ENCODE data around the gene SLC6A16.
"Not testable (repeated sequence)": the region's sequence is repeated elsewhere in the genome, so short reads cannot be mapped to it uniquely, and the experiment has no call there.

The SLC6A16 gene

GRCh38 chr19:49331616-49332055, 6.6 kb upstream of the SLC6A16 start:
- TF ChIP-seq SPI1 (IDR thresholded peaks at IDR 0.05; ENCODE audit: low read depth, low read length) (no peak), POLR2AphosphoS5 (IDR thresholded peaks at IDR 0.05; ENCODE audit: low read depth, low read length) (no peak), TAF1 (IDR thresholded peaks at IDR 0.05; ENCODE audit: low read depth, low read length) (no peak)
- DNase-seq (ENCODE audit: insufficient read length, low spot score) (no peak), FAIRE-seq (peak; percentile 96)

GRCh38 chr19:49331187-49331586, 6.2 kb upstream of the SLC6A16 start:
- DNase-seq (ENCODE audit: insufficient read length, low spot score); FAIRE-seq: not testable (repeated sequence)

- TF ChIP-seq SPI1 (IDR thresholded peaks at IDR 0.05; ENCODE audit: low read depth, low read length) (no peak), POU2F2 (IDR thresholded peaks at IDR 0.05; ENCODE audit: low read depth, low read length) (no peak)
- DNase-seq (ENCODE audit: insufficient read length, low spot score) = no peak
- FAIRE-seq = peak; percentile 48
These were observed 3.8 kb upstream of the SLC6A16 start for GRCh38 chr19:49328741-49329140.

- TF ChIP-seq POLR2AphosphoS5 (IDR thresholded peaks at IDR 0.05; ENCODE audit: low read depth, low read length) (no peak), TAF1 (IDR thresholded peaks at IDR 0.05; ENCODE audit: low read depth, low read length) (no peak), PAX5 (IDR thresholded peaks at IDR 0.05; ENCODE audit: insufficient read depth, low read length, severe bottlenecking) (no peak), SPI1 (IDR thresholded peaks at IDR 0.05; ENCODE audit: low read depth, low read length) (no peak), POU2F2 (IDR thresholded peaks at IDR 0.05; ENCODE audit: low read depth, low read length) (no peak), POLR2A (IDR thresholded peaks at IDR 0.05; ENCODE audit: low read depth, low read length) (no peak)
- FAIRE-seq (no peak), DNase-seq (ENCODE audit: insufficient read length, low spot score) (no peak)
These were observed 3.0 kb upstream of the SLC6A16 start for GRCh38 chr19:49327878-49328544.

DNA sequence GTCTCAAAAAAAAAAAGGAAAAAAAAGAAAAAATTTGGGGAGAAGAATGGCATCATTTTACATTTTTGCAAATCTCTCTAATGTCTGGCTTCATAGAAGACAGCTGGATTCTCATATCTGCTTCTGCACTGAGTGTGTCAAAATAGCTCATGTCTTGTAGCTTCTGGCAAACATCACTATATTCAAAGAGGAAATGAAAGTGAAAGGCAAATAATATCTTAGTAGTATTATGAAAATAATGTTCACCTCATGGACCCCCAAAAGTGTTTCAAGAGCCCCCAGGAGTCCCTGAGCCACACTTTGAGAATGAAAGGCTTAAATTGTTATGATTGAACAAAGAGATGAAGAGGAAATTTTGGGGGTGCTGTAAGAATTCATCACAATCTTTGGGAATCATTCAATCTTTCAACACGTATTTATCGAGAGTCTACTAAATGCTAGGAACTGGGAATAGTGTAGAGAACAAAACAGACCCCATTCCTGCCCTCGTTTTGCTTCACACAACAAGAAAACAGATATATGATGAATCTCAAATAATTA, 1.2 kb upstream of the SLC6A16 start:
- FAIRE-seq (peak; percentile 62), DNase-seq (ENCODE audit: insufficient read length, low spot score) (no peak)
- TF ChIP-seq POLR2AphosphoS5 (IDR thresholded peaks at IDR 0.05; ENCODE audit: low read depth, low read length) (no peak), SPI1 (IDR thresholded peaks at IDR 0.05; ENCODE audit: low read depth, low read length) (peak; percentile 90), POLR2A (IDR thresholded peaks at IDR 0.05; ENCODE audit: low read depth, low read length) (no peak)

DNA sequence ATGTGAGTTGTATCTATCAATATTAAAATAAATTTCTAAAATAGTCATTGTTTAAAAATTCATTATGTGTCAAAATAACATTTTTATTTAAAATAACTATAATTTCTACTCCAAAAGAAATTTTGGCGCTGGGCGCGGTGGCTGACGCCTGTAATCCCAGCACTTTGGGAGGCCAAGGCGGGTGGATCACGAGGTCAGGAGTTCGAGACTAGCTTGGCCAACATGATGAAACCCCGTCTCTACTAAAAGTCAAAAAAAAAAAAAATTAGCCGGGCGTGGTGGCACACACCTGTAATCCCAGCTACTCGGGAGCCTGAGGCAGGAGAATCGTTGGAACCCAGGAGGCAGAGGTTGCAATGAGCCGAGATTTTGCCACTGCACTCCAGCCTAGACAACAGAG, 765 bp upstream of the SLC6A16 start:
- not testable (repeated sequence) for FAIRE-seq; DNase-seq (ENCODE audit: insufficient read length, low spot score)

DNA sequence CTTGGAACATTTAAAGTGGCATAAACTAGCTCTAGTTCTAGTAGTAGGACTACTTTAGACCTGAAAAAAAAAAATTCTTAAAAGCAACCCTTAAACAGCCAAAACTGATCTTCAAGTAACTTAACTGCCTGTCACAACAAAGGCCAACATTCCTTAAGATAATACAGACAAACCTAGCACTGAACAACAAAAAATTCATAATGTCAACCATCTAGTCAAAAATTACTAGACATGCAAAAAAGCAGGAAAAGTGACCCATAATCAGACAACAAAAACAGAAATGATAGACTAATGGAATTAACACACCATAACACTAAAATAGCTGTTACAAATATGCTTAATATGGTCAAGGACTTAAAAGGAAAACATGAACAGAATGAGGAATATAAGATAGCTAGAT, 6.7 kb downstream of the SLC6A16 start:
- no peak for DNase-seq (ENCODE audit: insufficient read length, low spot score)

DNA sequence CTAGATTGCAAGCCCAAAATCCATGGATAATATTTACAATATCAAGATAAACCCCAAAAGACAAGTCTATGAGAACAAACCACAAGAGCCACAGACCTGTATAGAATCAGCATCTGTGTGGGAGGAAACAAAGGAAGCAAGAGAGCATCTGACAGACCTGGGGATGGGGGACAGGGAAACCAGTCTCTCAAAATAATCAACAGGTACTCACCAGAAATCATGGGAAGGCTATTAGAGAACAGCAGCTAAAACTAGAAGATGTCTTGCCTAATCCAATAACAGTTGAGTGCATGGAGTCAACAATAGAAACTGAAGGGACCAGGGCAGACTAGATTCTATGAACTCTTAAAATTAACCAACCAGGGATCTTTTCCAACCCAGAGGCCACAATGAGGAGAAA, 8.7 kb downstream of the SLC6A16 start:
- FAIRE-seq (no peak), DNase-seq (ENCODE audit: insufficient read length, low spot score) (no peak)

More for the DNA sequence above, 6.7 kb downstream of the SLC6A16 start:
- no peak for FAIRE-seq
- TF ChIP-seq PAX5 (IDR thresholded peaks at IDR 0.05; ENCODE audit: insufficient read depth, low read length, severe bottlenecking) = no peak

DNA sequence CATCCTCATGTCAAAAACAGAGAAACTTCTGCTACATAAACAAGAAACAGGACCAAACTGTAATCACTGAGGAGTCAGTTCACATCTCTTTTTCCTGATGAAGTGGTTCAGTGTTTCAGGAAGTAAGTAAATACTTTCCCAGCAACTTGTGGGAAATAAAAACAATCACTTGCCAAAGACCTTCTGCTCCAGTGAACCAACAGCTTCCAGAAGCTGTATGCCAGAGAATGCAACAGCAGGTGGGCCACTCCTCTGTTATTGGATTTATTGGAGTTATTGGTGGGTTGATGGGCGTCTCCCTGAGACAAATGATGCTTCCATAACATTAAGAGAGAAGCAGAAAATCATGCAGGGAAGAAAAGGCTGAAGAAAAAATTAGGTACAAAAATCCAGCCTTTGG, 9.9 kb downstream of the SLC6A16 start:
- DNase-seq (ENCODE audit: insufficient read length, low spot score) = no peak
- FAIRE-seq = no peak
- TF ChIP-seq POLR2A (IDR thresholded peaks at IDR 0.05; ENCODE audit: low read depth, low read length) (no peak), PAX5 (IDR thresholded peaks at IDR 0.05; ENCODE audit: insufficient read depth, low read length, severe bottlenecking) (no peak), SPI1 (IDR thresholded peaks at IDR 0.05; ENCODE audit: low read depth, low read length) (no peak), TAF1 (IDR thresholded peaks at IDR 0.05; ENCODE audit: low read depth, low read length) (no peak), POLR2AphosphoS5 (IDR thresholded peaks at IDR 0.05; ENCODE audit: low read depth, low read length) (no peak), POU2F2 (IDR thresholded peaks at IDR 0.05; ENCODE audit: low read depth, low read length) (no peak)

More for the DNA sequence above, 8.7 kb downstream of the SLC6A16 start:
- TF ChIP-seq POLR2A (IDR thresholded peaks at IDR 0.05; ENCODE audit: low read depth, low read length) = no peak
- TF ChIP-seq POLR2AphosphoS5 (IDR thresholded peaks at IDR 0.05; ENCODE audit: low read depth, low read length) = no peak
- no peak for TF ChIP-seq TAF1 (IDR thresholded peaks at IDR 0.05; ENCODE audit: low read depth, low read length)

DNA sequence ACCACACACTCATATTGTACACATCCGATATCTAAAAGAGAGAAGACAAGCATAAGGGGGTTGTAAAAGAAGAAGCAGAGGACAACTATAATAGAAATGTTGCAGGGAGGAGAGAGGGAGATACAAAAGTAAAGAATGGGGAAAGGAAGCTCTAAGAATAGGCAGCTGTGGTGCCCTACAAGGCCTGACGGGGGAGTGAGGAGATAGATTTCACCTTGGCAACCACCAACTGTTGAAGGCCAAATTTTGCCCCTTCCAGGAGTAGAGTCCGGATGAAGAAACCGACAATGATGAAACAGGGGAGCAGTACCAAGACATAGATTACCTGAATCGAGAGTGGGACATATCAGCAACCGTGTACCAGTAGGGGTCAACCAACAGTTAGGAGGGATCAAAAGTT, 15.9 kb downstream of the SLC6A16 start:
- FAIRE-seq (peak; percentile 23), DNase-seq (ENCODE audit: insufficient read length, low spot score) (no peak)
- TF ChIP-seq PAX5 (IDR thresholded peaks at IDR 0.05; ENCODE audit: insufficient read depth, low read length, severe bottlenecking) = no peak
- TF ChIP-seq POU2F2 (IDR thresholded peaks at IDR 0.05; ENCODE audit: low read depth, low read length) = no peak
- no peak for TF ChIP-seq POLR2A (IDR thresholded peaks at IDR 0.05; ENCODE audit: low read depth, low read length)
- no peak for TF ChIP-seq POLR2AphosphoS5 (IDR thresholded peaks at IDR 0.05; ENCODE audit: low read depth, low read length)

DNA sequence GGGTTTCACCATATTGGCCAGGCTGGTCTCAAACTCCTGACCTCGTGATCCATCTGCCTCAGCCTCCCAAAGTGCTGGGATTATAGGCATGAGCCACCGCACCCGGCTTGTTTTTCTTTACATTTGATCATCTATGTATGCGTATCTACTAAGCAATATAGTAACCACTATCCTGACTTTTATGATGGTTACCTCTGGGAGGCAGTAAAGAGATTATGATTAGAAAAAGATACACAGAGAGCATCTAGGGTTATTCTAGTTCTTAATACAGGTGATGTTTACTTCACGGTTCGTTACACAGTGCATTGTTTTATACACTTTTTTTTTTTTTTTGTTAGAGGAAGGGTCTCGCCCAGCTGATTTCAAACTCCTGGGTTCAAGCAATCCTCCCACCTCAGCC, 18.3 kb downstream of the SLC6A16 start:
- DNase-seq (ENCODE audit: insufficient read length, low spot score); FAIRE-seq: not testable (repeated sequence)

GRCh38 chr19:49301866-49302252, 23.1 kb downstream of the SLC6A16 start:
- DNase-seq (ENCODE audit: insufficient read length, low spot score) = no peak
- FAIRE-seq = no peak
- TF ChIP-seq POLR2A (IDR thresholded peaks at IDR 0.05; ENCODE audit: low read depth, low read length) = no peak
- TF ChIP-seq POLR2AphosphoS5 (IDR thresholded peaks at IDR 0.05; ENCODE audit: low read depth, low read length) = no peak
